OCI-LY7 (cell line): ENCODE results near the gene NXN.

ENCODE experiments used
- EZH2phosphoT487 ChIP-seq: fragments of 200-600 bp; sonication (generic); IDR thresholded peaks from 2 replicates; pipeline ENCODE4 v1.6.1; 2018; ENCODE audit warnings: low read depth, borderline replicate concordance, mild to moderate bottlenecking, mixed run types, antibody characterized with exemption, low read length, moderate library complexity, mixed read lengths
- TF ChIP-seq, protein P1 (sequence below): fragments of 200-600 bp; sonication (generic); conservative IDR thresholded peaks from 2 replicates; pipeline ENCODE4 v1.5.1; 2014; ENCODE audit warnings: mild to moderate bottlenecking, antibody characterized with exemption, low read length, moderate library complexity, mixed read lengths

DNA sequence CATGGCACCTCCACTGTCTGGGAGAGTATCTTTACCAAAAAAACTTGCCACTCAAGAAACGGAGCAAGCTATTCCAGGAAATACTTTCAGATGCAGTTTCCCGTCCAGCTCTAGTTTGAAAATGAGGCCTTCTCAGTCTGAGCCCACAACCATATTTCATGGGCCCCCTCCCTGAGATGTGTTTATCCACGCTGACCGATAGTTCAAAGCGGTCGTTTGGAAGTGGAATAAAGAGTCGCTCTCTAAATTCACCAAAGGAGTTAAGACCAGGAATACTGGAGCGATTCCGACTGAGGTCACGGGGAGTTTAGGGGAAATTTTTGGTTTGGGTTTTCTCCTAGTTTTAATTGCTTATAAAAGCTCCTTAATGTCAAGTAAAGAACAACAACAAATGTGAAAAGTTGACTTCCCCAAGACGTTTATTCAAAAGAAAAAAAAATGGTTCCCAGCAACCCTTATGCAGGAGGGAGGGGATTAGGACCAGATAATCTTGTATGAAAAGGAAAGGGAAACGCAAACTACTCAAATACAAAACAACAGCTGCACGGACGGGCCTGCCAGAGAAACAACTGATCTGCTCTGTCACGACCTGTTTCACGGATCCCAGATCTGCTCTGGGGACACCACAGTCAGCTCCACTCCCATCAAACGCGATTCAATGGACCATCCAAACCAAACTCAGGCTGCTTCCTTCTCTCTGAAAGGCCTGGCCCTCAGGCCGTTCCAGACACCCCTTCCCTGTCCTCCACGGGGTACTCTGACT is 120.3 kb downstream of the NXN start:
- TF ChIP-seq, protein P1, sequence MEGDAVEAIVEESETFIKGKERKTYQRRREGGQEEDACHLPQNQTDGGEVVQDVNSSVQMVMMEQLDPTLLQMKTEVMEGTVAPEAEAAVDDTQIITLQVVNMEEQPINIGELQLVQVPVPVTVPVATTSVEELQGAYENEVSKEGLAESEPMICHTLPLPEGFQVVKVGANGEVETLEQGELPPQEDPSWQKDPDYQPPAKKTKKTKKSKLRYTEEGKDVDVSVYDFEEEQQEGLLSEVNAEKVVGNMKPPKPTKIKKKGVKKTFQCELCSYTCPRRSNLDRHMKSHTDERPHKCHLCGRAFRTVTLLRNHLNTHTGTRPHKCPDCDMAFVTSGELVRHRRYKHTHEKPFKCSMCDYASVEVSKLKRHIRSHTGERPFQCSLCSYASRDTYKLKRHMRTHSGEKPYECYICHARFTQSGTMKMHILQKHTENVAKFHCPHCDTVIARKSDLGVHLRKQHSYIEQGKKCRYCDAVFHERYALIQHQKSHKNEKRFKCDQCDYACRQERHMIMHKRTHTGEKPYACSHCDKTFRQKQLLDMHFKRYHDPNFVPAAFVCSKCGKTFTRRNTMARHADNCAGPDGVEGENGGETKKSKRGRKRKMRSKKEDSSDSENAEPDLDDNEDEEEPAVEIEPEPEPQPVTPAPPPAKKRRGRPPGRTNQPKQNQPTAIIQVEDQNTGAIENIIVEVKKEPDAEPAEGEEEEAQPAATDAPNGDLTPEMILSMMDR: no peak
- no peak for TF ChIP-seq EZH2phosphoT487
